ENCODE measurements around the gene GPS1.

GPS1 gene

GRCh38 chr17:82081546-82081945 is 29.8 kb downstream of the GPS1 start:
- DNase-seq, result no peak

GRCh38 chr17:82081966-82082365 is 30.3 kb downstream of the GPS1 start:
- DNase-seq, result no peak

GRCh38 chr17:82082456-82082855 is 30.8 kb downstream of the GPS1 start:
- no peak for DNase-seq

- DNase-seq, result no peak
Observed at GRCh38 chr17:82083009-82083408, 31.3 kb downstream of the GPS1 start.

- DNase-seq, result no peak
Observed at GRCh38 chr17:82083533-82084359, 32.0 kb downstream of the GPS1 start.

GRCh38 chr17:82084373-82085030 is 32.8 kb downstream of the GPS1 start:
- DNase-seq, result no peak

- DNase-seq, result no peak
Observed at GRCh38 chr17:82085031-82085861, 33.5 kb downstream of the GPS1 start.

- DNase-seq, result no peak
Observed at GRCh38 chr17:82085931-82086764, 34.5 kb downstream of the GPS1 start.

GRCh38 chr17:82086941-82087906 is 35.5 kb downstream of the GPS1 start:
- no peak for DNase-seq

- DNase-seq, result no peak
Observed at GRCh38 chr17:82087961-82088837, 36.5 kb downstream of the GPS1 start.

GRCh38 chr17:82088838-82089722 is 37.4 kb downstream of the GPS1 start:
- no peak for DNase-seq

GRCh38 chr17:82089723-82090548 is 38.2 kb downstream of the GPS1 start:
- no peak for DNase-seq

- no peak for DNase-seq
Observed at GRCh38 chr17:82090549-82091263, 39.0 kb downstream of the GPS1 start.

GRCh38 chr17:82091264-82092066 is 39.8 kb downstream of the GPS1 start:
- no peak for DNase-seq

GRCh38 chr17:82092094-82092586 is 40.4 kb downstream of the GPS1 start:
- DNase-seq, result no peak

GRCh38 chr17:82092628-82092994 is 40.9 kb downstream of the GPS1 start:
- DNase-seq, result no peak
